HG03520 (cell line): ENCODE measurements around the gene MELTF.

ENCODE experiments used
- ATAC-seq: cut with Tn5 transposase; IDR thresholded peaks from one replicate; pipeline ENCODE4 v1.9.1; 2021; ENCODE audit warnings: mild to moderate bottlenecking, moderate library complexity; ENCODE audit not compliant: unreplicated experiment

The MELTF gene

GRCh38 chr3:196995027-196995426 lies 34.6 kb downstream of the MELTF start:
- no peak for ATAC-seq

- ATAC-seq: no peak
These were observed 35.6 kb downstream of the MELTF start for GRCh38 chr3:196994056-196994455.

GRCh38 chr3:196992461-196993065 lies 37.1 kb downstream of the MELTF start:
- ATAC-seq: no peak

GRCh38 chr3:196991581-196992460 lies 37.8 kb downstream of the MELTF start:
- ATAC-seq: no peak

DNA sequence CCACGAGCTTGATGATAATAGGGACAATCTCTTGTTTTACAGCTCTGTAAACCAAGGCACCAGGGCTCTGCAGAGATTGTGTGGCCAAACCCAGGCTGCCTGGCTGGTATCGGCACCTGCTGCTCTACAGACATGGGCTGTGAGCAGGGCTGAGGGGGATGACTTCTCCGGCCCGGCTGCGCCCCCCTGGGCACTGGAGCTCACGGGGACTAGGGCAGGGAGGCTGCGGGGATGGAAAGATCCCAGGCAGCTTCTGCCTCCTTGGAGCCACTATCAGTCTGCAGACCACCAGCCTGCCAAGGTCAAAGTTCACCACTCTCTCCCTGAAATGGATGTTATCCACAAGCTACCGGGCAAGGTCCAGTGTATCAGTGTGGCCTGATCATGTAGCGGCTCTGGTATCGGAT lies 39.0 kb downstream of the MELTF start:
- no peak for ATAC-seq

DNA sequence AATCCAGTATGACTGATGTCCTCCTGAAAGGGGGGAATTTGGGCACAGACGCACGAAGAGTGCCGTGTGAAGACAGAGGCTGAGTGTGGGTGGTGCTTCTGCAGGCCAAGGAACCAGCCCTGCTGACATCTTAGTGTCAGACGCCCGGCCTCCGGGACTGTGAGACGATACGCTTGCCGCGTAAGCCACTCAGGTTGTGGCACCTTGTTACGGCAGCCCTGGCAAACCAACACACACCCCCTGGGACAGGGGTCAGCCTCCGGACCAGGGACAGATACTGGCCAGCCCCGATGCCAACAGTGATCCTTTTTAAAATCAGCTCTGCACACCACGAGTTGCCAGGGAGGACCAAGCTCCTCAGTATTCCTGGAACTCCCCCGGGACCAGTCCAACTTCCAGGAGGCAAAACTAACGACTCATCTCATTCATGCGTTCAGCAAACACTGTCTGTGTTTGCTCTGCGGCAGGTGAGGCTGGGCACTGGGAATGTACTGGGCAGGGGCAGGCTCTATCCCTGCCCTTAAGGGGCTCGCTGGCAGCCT lies 39.8 kb downstream of the MELTF start:
- ATAC-seq: no peak

- no peak for ATAC-seq
These were observed 41.2 kb downstream of the MELTF start for GRCh38 chr3:196988241-196989029.

- ATAC-seq: no peak
These were observed 42.6 kb downstream of the MELTF start for GRCh38 chr3:196987022-196987421.

DNA sequence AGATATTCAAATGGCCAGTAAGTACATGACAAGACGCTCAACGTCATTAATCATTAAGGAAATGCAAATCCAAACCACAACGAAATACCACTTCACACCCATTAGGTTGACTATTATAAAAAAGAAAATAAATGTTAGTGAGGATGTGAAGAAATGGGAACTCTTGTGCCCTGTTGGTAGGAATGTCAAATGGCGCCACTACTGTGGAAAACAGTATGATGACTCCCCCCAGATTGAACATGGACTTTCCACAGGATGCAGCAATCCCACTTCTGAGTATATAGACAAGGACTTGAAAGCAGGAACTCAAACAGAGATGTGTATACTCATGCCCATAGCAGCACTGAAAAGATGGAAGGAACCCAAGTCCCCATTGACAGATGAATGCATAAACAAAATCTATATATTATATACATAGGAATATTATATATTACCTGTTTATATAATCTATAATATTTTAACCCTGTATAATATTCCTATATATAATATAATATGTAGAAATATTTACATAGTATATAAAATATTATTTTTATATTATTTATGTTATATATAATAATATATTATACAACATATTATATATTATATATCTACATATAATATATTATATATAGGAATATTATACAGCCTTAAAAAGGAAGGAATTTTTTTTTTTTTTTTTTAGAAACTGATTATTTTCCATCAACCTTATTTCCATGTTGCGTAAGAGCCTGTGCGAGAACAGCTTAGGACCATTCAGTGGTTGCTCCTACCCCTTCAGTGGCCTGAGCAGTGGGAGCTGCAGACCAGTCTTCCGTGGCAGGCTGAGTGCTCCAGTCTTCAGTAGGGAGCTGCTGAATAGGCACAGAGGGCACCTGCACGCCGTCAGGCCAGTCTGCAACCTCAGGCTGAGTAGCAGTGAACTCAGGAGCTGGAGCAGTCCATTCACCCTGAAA lies 43.4 kb downstream of the MELTF start:
- no peak for ATAC-seq

DNA sequence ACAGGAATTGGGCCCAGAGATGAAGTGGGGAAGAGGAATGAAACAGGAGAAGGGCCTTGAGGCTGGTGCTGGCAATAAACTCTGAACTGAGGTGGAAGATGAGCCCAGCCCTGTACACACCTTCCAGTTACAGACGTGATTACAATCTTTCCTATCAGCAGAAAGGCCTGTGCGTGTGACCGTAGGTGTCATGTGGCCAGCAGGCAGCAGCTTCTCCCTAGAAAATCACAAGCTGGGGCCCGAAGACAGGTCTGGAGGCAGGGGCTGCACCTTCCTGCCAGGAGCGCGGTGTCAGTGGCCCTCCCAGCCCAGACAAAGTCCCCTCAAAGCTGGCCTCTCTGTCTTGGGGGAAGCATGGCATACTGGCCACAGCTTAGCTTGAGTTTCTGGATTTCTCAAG lies 44.3 kb downstream of the MELTF start:
- ATAC-seq: no peak

- ATAC-seq: no peak
These were observed 46.4 kb downstream of the MELTF start for GRCh38 chr3:196983186-196983585.

- ATAC-seq: no peak
These were observed 48.0 kb downstream of the MELTF start for GRCh38 chr3:196981657-196982056.

- no peak for ATAC-seq
These were observed 50.1 kb downstream of the MELTF start for GRCh38 chr3:196979545-196979944.

DNA sequence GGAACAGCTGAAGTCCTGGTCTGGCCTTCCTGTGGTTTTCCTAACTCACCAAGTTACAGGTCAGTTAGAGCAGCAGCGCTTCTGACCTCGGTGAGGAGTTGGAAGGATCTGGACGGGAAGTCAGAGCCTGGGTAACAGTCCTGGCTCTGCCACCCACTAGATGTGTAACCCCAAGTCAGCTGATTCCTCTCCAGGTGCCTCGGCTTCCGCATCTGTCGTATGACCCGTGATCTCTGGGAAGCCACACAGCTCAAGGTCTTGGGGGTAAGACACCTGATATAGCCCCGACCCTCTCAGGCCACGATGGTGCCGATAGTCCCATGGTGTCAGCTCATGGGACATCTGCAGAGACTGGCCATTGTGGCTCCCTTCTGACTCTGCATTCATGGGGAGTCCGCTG lies 52.7 kb downstream of the MELTF start:
- ATAC-seq: no peak

DNA sequence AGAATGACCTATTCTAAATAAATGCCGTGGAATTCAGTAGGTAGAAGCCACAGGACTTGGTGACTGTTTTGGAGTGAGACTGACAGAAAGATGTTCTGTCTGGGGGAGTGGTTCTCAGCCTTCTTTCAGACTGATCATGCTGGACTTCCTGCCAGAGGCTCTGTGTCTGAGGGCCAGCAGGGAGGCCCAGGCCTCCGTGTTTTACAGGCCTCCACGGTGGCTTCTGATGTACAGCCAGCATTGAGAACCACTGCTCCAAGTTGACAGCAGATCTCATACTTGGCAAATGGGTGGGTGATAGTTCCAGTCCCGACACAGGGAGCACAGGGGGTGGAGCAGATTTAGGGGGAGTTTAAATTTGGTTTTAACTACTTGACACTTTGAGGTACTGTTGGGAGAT lies 54.3 kb downstream of the MELTF start:
- ATAC-seq: no peak

DNA sequence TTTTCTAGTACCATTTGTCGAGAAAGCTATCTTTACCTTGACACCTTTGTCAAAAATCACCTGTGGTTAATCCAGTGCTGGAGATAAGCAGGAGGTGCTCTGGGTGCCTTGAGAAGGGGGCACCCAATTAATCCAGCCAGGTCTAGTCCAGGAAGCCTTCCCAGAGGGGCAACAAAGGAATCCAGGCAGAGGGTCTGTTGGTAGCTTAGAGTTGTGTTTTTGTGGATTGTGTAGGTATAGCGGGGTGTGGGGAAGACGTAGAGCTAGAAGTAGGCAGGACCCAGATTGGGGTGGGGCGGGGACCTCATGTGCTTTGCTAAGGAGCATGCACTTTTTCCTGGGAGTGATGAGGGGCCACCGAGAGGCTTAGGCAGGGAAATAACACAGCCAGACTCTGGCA lies 55.0 kb downstream of the MELTF start:
- no peak for ATAC-seq

DNA sequence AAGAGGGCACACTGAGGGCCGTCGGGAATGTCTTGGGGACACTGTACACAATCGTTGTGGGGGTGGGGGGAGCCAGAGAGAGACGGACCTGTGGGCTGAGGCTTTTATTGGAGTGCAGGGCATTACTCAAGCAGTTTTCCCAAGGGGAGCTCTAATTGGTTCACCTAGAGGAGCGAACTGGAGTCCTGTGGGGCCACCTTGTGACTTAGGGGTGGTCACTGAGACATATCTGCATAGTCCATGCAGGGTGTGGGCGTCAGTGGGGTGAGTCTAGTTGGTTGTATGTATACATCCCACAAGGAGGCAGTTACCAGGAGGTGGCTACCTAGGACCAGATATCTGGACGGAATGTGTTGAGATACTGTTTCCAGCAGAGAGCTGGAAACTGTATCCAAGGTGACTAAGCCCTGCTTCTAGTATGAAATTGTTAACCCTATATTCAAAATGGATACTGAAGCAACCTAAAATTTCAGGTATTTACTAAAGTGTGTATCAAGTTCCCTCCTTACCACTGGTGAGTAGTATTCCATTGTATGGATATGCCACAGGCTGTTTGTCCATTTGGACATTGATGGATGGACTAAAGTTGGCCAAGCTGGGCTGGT lies 58.4 kb downstream of the MELTF start:
- ATAC-seq: no peak

DNA sequence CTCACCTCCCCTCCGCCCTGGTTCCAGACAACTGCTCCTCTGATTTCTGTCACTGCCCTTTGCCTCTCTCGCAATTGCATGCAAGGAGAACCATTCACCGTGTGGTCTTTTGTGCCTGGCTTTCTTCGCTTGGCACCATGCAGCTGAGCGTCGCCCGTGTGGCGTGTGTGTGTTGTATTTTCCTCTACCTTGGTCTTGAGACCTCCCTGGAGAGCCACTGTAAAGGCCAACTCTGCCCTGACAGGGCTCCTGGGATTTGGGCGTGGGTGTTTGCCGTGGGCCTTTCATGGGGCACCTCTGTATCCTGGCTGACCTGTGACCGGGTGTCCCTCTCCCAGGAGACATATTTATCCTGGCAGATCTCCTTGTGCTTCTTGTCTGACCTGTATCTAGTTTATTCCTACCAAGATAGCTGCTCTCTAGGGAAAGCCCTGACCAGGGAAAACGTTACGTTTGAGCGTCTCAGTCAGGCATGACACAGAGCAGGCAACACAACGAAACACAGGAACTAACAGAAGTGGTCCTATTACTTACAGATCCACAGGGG lies 59.0 kb downstream of the MELTF start:
- no peak for ATAC-seq

DNA sequence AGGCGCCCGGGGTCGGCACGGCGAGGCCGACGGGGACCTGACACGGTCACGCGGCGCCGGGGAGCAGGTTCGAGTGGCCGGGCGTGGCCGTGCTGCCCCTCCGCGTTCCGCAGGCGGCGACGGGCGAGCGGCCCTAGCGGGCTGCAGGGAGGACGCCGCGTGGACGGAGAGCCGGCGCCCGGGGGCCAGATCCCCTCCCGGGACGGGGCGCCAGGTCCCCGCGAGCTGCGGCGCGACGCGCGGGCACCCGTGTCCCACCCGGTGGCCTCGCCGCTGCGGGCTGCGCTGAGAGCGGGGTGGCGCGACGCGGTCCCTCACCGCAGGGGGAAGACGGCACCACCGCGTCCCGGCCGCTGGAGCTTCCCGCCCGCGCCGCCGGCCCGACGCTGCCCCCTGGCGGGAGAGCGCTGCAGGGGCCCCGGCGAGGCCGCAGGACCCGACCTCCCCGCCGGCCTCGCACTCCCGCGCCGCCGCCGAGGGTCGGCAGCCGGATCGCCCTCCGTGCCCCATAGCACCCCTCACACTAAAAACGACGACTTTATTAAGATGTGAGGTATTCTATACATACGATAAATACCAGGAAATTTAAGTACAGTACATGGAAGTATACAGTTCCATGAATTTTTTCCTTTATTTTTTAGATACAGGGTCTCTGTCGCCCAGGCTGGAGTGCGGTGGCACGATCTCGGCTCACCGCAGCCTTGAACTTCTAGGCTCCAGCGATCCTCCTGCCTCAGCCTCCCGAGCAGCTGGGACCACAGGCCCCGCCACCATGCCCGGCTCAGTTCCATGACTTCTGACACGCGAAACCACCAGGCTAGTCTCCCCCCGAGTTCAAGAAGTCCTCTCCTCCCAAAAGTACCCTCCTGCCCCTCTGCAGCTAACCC lies 59.7 kb downstream of the MELTF start:
- ATAC-seq: peak; percentile 43
